H9 (cell line): Measurements from ENCODE around the gene FAM180A. TPM values are rescaled to one million over a fixed set of nuclear protein-coding genes. Genes with fewer than 3 reads are reported as not detected.
A peak's percentile ranks its signal among the peaks of the same experiment; 100 is the strongest.

Experiments
- DNase-seq: peaks from one replicate; pipeline ENCODE4 v3.0.0-alpha.2; 2017
- H2AFZ ChIP-seq: one replicate; pipeline ENCODE4 v1.6.1; 2013; ENCODE audit warnings: mild to moderate bottlenecking, low read length, control low read depth, moderate library complexity
- H2AK5ac ChIP-seq: 2 replicates; pipeline ENCODE4 v1.6.1; 2013; ENCODE audit warnings: low read length, control low read depth, mixed read lengths; ENCODE audit not compliant: insufficient read length
- H2BK120ac ChIP-seq: one replicate; pipeline ENCODE4 v1.6.1; 2013; ENCODE audit warnings: low read depth, mild to moderate bottlenecking, low read length, control low read depth, inconsistent platforms; ENCODE audit not compliant: poor library complexity, severe bottlenecking
- H2BK12ac ChIP-seq: 2 replicates; pipeline ENCODE4 v1.6.1; 2013; ENCODE audit warnings: low read length, control low read depth, mixed read lengths, low read depth; ENCODE audit not compliant: insufficient read length
- H2BK15ac ChIP-seq: 2 replicates; pipeline ENCODE4 v1.6.1; 2013; ENCODE audit warnings: low read depth, low read length, control low read depth
- H2BK20ac ChIP-seq: one replicate; pipeline ENCODE4 v1.6.1; 2013; ENCODE audit warnings: low read depth, mild to moderate bottlenecking, low read length, control low read depth, inconsistent platforms; ENCODE audit not compliant: poor library complexity, severe bottlenecking
- H2BK5ac ChIP-seq: 2 replicates; pipeline ENCODE4 v1.6.1; 2013; ENCODE audit warnings: low read length, control low read depth, mixed read lengths; ENCODE audit not compliant: insufficient read length
- H3K14ac ChIP-seq: 2 replicates; pipeline ENCODE4 v1.6.1; 2013; ENCODE audit warnings: low read length, control low read depth; ENCODE audit not compliant: insufficient read depth
- H3K18ac ChIP-seq: 2 replicates; pipeline ENCODE4 v1.6.1; 2013; ENCODE audit warnings: low read depth, mild to moderate bottlenecking, mixed read lengths, low read length, control low read depth; ENCODE audit not compliant: insufficient read length
- H3K23ac ChIP-seq: 2 replicates; pipeline ENCODE4 v1.6.1; 2013; ENCODE audit warnings: low read length, control low read depth, mixed read lengths, low read depth; ENCODE audit not compliant: insufficient read length
- H3K23me2 ChIP-seq: 2 replicates; pipeline ENCODE4 v1.6.1; 2013; ENCODE audit warnings: low read depth, mild to moderate bottlenecking, mixed read lengths, low read length, control low read depth; ENCODE audit not compliant: insufficient read length, poor library complexity, severe bottlenecking
- H3K27ac ChIP-seq: 2 replicates; pipeline ENCODE4 v1.5.1; 2013; ENCODE audit warnings: low read length, control low read depth, mixed read lengths, low read depth; ENCODE audit not compliant: insufficient read length
- H3K27me3 ChIP-seq: 2 replicates; pipeline ENCODE4 v1.6.1; 2013; ENCODE audit warnings: low read length, control low read depth, inconsistent platforms; ENCODE audit not compliant: insufficient read depth
- H3K4ac ChIP-seq: 2 replicates; pipeline ENCODE4 v1.6.1; 2013; ENCODE audit warnings: low read depth, mild to moderate bottlenecking, control low read depth, inconsistent platforms, low read length, moderate library complexity
- H3K4me1 ChIP-seq: 2 replicates; pipeline ENCODE4 v1.6.1; 2013; ENCODE audit warnings: low read length, control low read depth, inconsistent platforms; ENCODE audit not compliant: insufficient read depth
- H3K4me2 ChIP-seq: 2 replicates; pipeline ENCODE4 v1.6.1; 2013; ENCODE audit warnings: low read length, control low read depth, mixed read lengths; ENCODE audit not compliant: insufficient read length, insufficient read depth
- H3K56ac ChIP-seq: 2 replicates; pipeline ENCODE4 v1.6.1; 2013; ENCODE audit warnings: low read depth, mild to moderate bottlenecking, mixed read lengths, low read length, control low read depth; ENCODE audit not compliant: insufficient read length
- H3K79me1 ChIP-seq: 2 replicates; pipeline ENCODE4 v1.6.1; 2013; ENCODE audit warnings: low read depth, mild to moderate bottlenecking, moderate library complexity, low read length, control low read depth, inconsistent platforms; ENCODE audit not compliant: insufficient read depth, poor library complexity, severe bottlenecking
- H3K79me2 ChIP-seq: 2 replicates; pipeline ENCODE4 v1.6.1; 2013; ENCODE audit warnings: low read length, control low read depth, inconsistent platforms; ENCODE audit not compliant: insufficient read depth
- H3K9ac ChIP-seq: 2 replicates; pipeline ENCODE4 v1.6.1; 2013; ENCODE audit warnings: low read length, control low read depth, mixed read lengths; ENCODE audit not compliant: insufficient read length; ENCODE audit errors: extremely low read depth
- H3K9me3 ChIP-seq: one replicate; pipeline ENCODE4 v1.6.1; 2013; ENCODE audit warnings: low read depth, low read length, inconsistent platforms; ENCODE audit not compliant: control insufficient read depth
- H3T11ph ChIP-seq: one replicate; pipeline ENCODE4 v1.6.1; 2013; ENCODE audit warnings: mild to moderate bottlenecking, low read length, control low read depth, inconsistent platforms
- H4K20me1 ChIP-seq: one replicate; pipeline ENCODE4 v1.6.1; 2013; ENCODE audit not compliant: control insufficient read depth, insufficient read length, insufficient read depth
- H4K5ac ChIP-seq: 2 replicates; pipeline ENCODE4 v1.6.1; 2013; ENCODE audit warnings: low read depth, mild to moderate bottlenecking, mixed read lengths, low read length, control low read depth; ENCODE audit not compliant: insufficient read length
- H4K8ac ChIP-seq: replicated peaks from 2 replicates; pipeline ENCODE4 v1.6.1; 2013; ENCODE audit warnings: low read length, control low read depth, mixed read lengths, low read depth; ENCODE audit not compliant: insufficient read length
- H4K91ac ChIP-seq: 2 replicates; pipeline ENCODE4 v1.6.1; 2013; ENCODE audit warnings: low read depth, mild to moderate bottlenecking, moderate library complexity, mixed read lengths, low read length, control low read depth; ENCODE audit not compliant: insufficient read length
- H3K27ac Mint-ChIP-seq, 3 experiments: 2 replicates in 2 of 3; 3 replicates in 1 of 3; pipeline ENCODE4 v1.8.0; 2020 to 2021; ENCODE audit warnings: mixed read lengths in 3 of 3, mild to moderate bottlenecking in 1 of 3, moderate library complexity in 1 of 3
- H3K27me3 Mint-ChIP-seq: 2 replicates; pipeline ENCODE4 v1.8.0; 2021; ENCODE audit warnings: low read depth, mild to moderate bottlenecking, moderate library complexity, mixed read lengths
- H3K36me3 Mint-ChIP-seq, 3 experiments: 2 replicates in 2 of 3; 3 replicates in 1 of 3; pipeline ENCODE4 v1.8.0; 2020 to 2021; ENCODE audit warnings: low read depth in 3 of 3, mixed read lengths in 3 of 3; ENCODE audit not compliant: insufficient read depth in 1 of 3
- H3K4me1 Mint-ChIP-seq, 2 experiments: 2 replicates each; pipeline ENCODE4 v1.8.0; 2020; ENCODE audit warnings: mixed read lengths in 2 of 2
- H3K4me3 Mint-ChIP-seq, 2 experiments: 2 replicates in 1 of 2; 3 replicates in 1 of 2; pipeline ENCODE4 v1.8.0; 2020 to 2021; ENCODE audit warnings: mild to moderate bottlenecking in 2 of 2, mixed read lengths in 2 of 2, moderate library complexity in 1 of 2
- H3K9me3 Mint-ChIP-seq, 2 experiments: 2 replicates in 1 of 2; 3 replicates in 1 of 2; pipeline ENCODE4 v1.8.0; 2020; ENCODE audit warnings: mild to moderate bottlenecking in 2 of 2, mixed read lengths in 2 of 2, moderate library complexity in 1 of 2
- WGBS: extraction: QIAGEN DNeasy Blood & Tissue Kit; methylation state at CpG from one replicate; pipeline ENCODE4 v1.1.7; 2013; ENCODE audit warnings: missing lambda C conversion rate, low lambda C conversion rate, mixed read lengths; ENCODE audit not compliant: insufficient read length; ENCODE audit errors: extremely low coverage; 5-methylcytosine and 5-hydroxymethylcytosine counted together
- total RNA-seq: library from RNA; stranded (reverse); gene quantifications from 2 replicates; pipeline ENCODE4 v1.2.1, GENCODE V29; 2021
- TF ChIP-seq, protein P1 (sequence below): fragments of 200-600 bp; sonication (generic); conservative IDR thresholded peaks from 3 replicates; pipeline ENCODE4 v1.8.0; 2021; ENCODE audit warnings: antibody characterized with exemption, mild to moderate bottlenecking

The FAM180A gene
- total RNA-seq, 1 experiment from 2014 or later = not detected

DNA sequence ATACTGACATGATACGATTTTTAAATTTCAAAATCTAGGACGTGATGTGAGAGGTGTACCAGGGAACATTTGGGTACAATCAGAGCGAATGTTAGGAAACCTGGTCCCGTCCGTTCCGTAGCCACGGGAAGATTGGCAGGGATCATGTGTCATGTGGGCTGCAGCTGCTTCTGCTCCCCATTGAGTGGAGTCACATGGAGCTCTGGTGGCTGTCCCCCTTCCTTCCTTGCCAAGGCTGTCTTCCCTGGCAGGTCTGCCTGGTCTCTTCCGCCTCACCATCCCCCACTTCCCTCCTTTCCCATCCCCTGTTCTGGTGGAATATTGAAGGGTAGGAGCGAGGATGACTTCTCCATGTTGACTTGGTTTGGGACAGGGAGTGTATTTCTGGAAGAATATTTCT lies 33.8 kb upstream of the FAM180A start:
- no peak for DNase-seq
- H3K4me1 ChIP-seq = no peaks in the 10 kb centered on the region; the same call in 1 of the 2 replicates
- no peak overlapping the region for H3K23ac ChIP-seq
- no peak overlapping the region for H2BK12ac ChIP-seq
- no peak overlapping the region for H2AK5ac ChIP-seq
- no peaks in the 10 kb centered on the region for H3K79me2 ChIP-seq
- H3K4me2 ChIP-seq = no peak overlapping the region
- H3K14ac ChIP-seq = no peak overlapping the region
- H3K79me1 ChIP-seq = no peaks in the 10 kb centered on the region
- no peak overlapping the region for H3K4ac ChIP-seq
- H3K27me3 Mint-ChIP-seq = peaks cover 6% of the 10 kb centered on the region
- H4K8ac ChIP-seq = no peak overlapping the region
- no peak overlapping the region for H3K27ac ChIP-seq
- H3K27ac Mint-ChIP-seq = peak overlapping the region in 1 of 3 experiments; percentile 26; a peak in 1 of 7 replicates
- H2BK120ac ChIP-seq = no peak overlapping the region
- no peak overlapping the region for H2BK20ac ChIP-seq
- no peak overlapping the region for H3K9ac ChIP-seq
- H3T11ph ChIP-seq = no peak overlapping the region
- WGBS = no CpG with 5 or more reads among the region's 9 CpGs
- H2BK15ac ChIP-seq = no peak overlapping the region
- no peak overlapping the region for H4K5ac ChIP-seq
- no peak overlapping the region for H4K91ac ChIP-seq
- H4K20me1 ChIP-seq = no peaks in the 10 kb centered on the region
- TF ChIP-seq, protein P1, sequence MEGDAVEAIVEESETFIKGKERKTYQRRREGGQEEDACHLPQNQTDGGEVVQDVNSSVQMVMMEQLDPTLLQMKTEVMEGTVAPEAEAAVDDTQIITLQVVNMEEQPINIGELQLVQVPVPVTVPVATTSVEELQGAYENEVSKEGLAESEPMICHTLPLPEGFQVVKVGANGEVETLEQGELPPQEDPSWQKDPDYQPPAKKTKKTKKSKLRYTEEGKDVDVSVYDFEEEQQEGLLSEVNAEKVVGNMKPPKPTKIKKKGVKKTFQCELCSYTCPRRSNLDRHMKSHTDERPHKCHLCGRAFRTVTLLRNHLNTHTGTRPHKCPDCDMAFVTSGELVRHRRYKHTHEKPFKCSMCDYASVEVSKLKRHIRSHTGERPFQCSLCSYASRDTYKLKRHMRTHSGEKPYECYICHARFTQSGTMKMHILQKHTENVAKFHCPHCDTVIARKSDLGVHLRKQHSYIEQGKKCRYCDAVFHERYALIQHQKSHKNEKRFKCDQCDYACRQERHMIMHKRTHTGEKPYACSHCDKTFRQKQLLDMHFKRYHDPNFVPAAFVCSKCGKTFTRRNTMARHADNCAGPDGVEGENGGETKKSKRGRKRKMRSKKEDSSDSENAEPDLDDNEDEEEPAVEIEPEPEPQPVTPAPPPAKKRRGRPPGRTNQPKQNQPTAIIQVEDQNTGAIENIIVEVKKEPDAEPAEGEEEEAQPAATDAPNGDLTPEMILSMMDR = no peak
- H3K23me2 ChIP-seq = no peaks in the 10 kb centered on the region
- H3K4me3 Mint-ChIP-seq = no peak overlapping the region
- H3K18ac ChIP-seq = no peak overlapping the region
- H3K27me3 ChIP-seq = no peaks in the 10 kb centered on the region
- H3K4me1 Mint-ChIP-seq = peaks cover 4 to 8% of the 10 kb centered on the region in 2 experiments; a peak in 1 of 4 replicates
- peaks cover 0 to 16% (median 7%) of the 10 kb centered on the region in 3 experiments; a peak in 4 of 7 replicates for H3K36me3 Mint-ChIP-seq
- H3K9me3 ChIP-seq = no peaks in the 10 kb centered on the region
- no peak overlapping the region for H2AFZ ChIP-seq
- peaks cover 15 to 17% of the 10 kb centered on the region in 2 experiments for H3K9me3 Mint-ChIP-seq
- H2BK5ac ChIP-seq = no peak overlapping the region
- no peak overlapping the region for H3K56ac ChIP-seq
